ENCODE data around the gene ZNF683. TPM values are rescaled to one million over a fixed set of nuclear protein-coding genes. Genes with fewer than 3 reads are reported as not detected.

Gene ZNF683
- total and polyA plus RNA-seq, 9 of the 15 experiments (the other 6 are each of a cell fraction or from before 2014, with no cell fraction given): not detected

DNA sequence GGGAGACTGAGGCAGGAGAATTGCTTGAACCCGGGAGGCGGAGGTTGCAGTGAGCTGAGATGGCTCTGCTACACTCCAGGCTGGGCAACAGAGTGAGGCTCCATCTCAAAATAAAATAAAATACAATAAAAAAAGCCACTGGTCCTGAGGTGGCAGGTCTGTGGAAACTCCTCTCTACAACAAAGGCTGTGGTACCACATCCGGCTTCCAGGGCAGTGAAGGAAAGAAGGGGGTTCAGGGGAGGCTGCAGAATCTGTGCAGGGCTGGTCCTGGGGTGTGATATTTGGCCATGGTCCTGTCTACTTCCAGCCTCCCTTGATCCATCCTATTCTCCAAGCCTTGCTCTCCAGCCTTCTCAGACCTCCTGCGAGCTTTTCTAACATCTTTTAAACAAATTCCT is 731 bp upstream of the ZNF683 start:
- DNase-seq (ENCODE audit: extremely low read depth in 1 of 4, low spot score in 3 of 4) (no peak), ATAC-seq (no peak), FAIRE-seq (no peak)
- peaks cover 18 to 31% of the 10 kb centered on the region in 2 experiments for H3K4me1 ChIP-seq (replicated peaks in 1 of 2; ENCODE audit: control insufficient read depth in 2 of 2, insufficient read depth in 2 of 2, low read length in 2 of 2)
- no peak overlapping the region for H2AFZ ChIP-seq (ENCODE audit: low read depth, low read length)
- H3K4me3 ChIP-seq: no peak overlapping the region
- intact Hi-C loops (cut with micrococcal nuclease) (no loop called here), in situ Hi-C loops (cut with MboI) (no loop called here)
- H3K4me2 ChIP-seq (ENCODE audit: insufficient read depth, low read length): no peak overlapping the region
- WGBS (ENCODE audit: insufficient coverage, low coverage, missing lambda C conversion rate): 46% methylated on average over 4 of the region's 4 CpGs
- no peaks in the 10 kb centered on the region for H3K36me3 ChIP-seq (ENCODE audit: control insufficient read depth, insufficient read depth, low read length)
- ChIA-PET CTCF (ENCODE audit: low intra/inter-chr PET ratio) (no interaction called here), POLR2A (interaction anchor here (0.5 to 0.9 kb wide), 3 partner anchors 9 to 528 kb away, joined by 3 to 7 read pairs (median 4); no protein-coding TSS in a partner anchor)
- H4K20me1 ChIP-seq (replicated peaks; ENCODE audit: control insufficient read depth, insufficient read depth, low read length): no peaks in the 10 kb centered on the region
- no TSS peak for BruUV-seq (replicated peaks)
- H3K79me2 ChIP-seq (ENCODE audit: control insufficient read depth, insufficient read depth, low read length): no peaks in the 10 kb centered on the region
- no peaks in the 10 kb centered on the region for H3K27me3 ChIP-seq (ENCODE audit: control insufficient read depth in 2 of 2, insufficient read depth in 2 of 2, low read length in 2 of 2)
- peaks cover 4% of the 10 kb centered on the region; the same call in 1 of the 2 replicates for H3K9me3 ChIP-seq (replicated peaks; ENCODE audit: control insufficient read depth, insufficient read depth, low read depth, low read length)
- no peaks in the 10 kb centered on the region for H3K9me1 ChIP-seq (ENCODE audit: control insufficient read depth, insufficient read depth, low read length)
- H3K27ac ChIP-seq (ENCODE audit: extremely low read depth, low read depth, low read length): no peak overlapping the region
- H3K9ac ChIP-seq (ENCODE audit: insufficient read depth in 1 of 2, low read depth in 2 of 2, low read length in 2 of 2): no peak overlapping the region
- TF ChIP-seq ZNF408 (CRISPR knock-in tag; IDR thresholded peaks at IDR 0.05; ENCODE audit: low read depth) (no peak), POLR2G (IDR thresholded peaks at IDR 0.05; ENCODE audit: low read depth, low read length) (no peak), ZNF197 (CRISPR knock-in tag; IDR thresholded peaks at IDR 0.05; ENCODE audit: low read depth) (no peak), NFIC (IDR thresholded peaks at IDR 0.05) (no peak), NR0B1 (IDR thresholded peaks at IDR 0.05; ENCODE audit: partially characterized antibody) (no peak), YBX1 (IDR thresholded peaks at IDR 0.05) (no peak), ETV6 (IDR thresholded peaks at IDR 0.05; ENCODE audit: borderline replicate concordance in 1 of 2, low read depth in 2 of 2, low read length in 1 of 2) (no peak), ETV6 (CRISPR knock-in tag; IDR thresholded peaks at IDR 0.05; ENCODE audit: borderline replicate concordance) (no peak), ZBTB33 (CRISPR knock-in tag; IDR thresholded peaks at IDR 0.05) (no peak), SNIP1 (IDR thresholded peaks at IDR 0.05; ENCODE audit: low read depth) (no peak), FOXK2 (conservative IDR thresholded peaks at IDR 0.05 in 1 of 2, IDR thresholded peaks at IDR 0.05 in 1 of 2; ENCODE audit: low read depth in 2 of 2) (no peak), ZNF79 (CRISPR knock-in tag; IDR thresholded peaks at IDR 0.05; ENCODE audit: low read depth) (no peak), GMEB1 (CRISPR knock-in tag; IDR thresholded peaks at IDR 0.05) (no peak)
- TF ChIP-seq, protein P1, sequence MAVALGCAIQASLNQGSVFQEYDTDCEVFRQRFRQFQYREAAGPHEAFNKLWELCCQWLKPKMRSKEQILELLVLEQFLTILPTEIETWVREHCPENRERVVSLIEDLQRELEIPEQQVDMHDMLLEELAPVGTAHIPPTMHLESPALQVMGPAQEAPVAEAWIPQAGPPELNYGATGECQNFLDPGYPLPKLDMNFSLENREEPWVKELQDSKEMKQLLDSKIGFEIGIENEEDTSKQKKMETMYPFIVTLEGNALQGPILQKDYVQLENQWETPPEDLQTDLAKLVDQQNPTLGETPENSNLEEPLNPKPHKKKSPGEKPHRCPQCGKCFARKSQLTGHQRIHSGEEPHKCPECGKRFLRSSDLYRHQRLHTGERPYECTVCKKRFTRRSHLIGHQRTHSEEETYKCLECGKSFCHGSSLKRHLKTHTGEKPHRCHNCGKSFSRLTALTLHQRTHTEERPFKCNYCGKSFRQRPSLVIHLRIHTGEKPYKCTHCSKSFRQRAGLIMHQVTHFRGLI (CRISPR knock-in tag; IDR thresholded peaks at IDR 0.05): no peak
- TF ChIP-seq, protein P2, sequence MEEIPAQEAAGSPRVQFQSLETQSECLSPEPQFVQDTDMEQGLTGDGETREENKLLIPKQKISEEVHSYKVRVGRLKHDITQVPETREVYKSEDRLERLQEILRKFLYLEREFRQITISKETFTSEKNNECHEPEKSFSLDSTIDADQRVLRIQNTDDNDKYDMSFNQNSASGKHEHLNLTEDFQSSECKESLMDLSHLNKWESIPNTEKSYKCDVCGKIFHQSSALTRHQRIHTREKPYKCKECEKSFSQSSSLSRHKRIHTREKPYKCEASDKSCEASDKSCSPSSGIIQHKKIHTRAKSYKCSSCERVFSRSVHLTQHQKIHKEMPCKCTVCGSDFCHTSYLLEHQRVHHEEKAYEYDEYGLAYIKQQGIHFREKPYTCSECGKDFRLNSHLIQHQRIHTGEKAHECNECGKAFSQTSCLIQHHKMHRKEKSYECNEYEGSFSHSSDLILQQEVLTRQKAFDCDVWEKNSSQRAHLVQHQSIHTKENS (CRISPR knock-in tag; IDR thresholded peaks at IDR 0.05): no peak
